Measurements from ENCODE around the gene OR6C2.
"Not testable (repeated sequence)": the region's sequence is repeated elsewhere in the genome, so short reads cannot be mapped to it uniquely, and the experiment has no call there.

The OR6C2 gene

DNA sequence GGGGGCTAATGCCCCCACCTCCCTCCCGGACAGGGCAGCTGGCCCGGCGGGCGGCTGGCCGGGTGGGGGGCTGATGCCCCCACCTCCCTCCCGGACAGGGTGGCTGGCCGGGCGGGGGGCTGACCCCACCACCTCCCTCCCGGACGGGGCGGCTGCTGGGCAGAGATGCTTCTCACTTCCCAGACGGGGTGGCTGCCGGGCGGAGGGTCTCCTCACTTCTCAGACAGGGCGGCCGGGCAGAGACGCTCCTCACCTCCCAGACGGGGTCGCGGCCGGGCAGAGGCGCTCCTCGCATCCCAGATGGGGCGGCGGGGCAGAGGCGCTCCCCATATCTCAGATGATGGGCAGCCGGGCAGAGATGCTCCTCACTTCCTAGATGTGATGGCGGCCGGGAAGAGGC, 35.3 kb downstream of the OR6C2 start:
- not testable (repeated sequence) for DNase-seq

DNA sequence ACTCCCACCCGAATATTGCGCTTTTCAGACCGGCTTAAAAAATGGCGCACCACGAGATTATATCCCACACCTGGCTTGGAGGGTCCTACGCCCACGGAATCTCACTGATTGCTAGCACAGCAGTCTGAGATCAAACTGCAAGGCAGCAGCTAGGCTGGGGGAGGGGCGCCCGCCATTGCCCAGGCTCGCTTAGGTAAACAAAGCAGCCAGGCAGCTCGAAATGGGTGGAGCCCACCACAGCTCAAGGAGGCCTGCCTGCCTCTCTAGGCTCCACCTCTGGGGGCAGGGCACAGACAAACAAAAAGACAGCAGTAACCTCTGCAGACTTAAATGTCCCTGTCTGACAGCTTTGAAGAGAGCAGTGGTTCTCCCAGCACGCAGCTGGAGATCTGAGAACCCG, 40.4 kb downstream of the OR6C2 start:
- not testable (repeated sequence) for DNase-seq

DNA sequence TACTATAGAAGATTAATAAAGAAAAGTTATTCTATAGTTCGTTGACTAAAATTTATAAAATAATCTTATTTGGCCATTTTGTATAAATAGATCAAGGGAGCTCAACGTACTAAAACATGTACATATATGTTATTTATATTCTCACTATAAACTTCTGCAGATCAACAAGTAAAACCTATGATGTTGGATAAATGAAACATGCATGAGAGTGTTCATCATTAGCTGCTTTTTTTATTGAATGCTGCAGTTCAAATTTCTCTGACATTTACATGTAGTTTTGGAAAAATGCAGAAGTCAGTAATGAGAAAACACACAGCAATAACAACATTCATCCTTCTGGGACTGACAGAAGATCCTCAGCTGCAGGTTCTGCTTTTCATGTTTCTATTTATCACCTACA, 48.2 kb downstream of the OR6C2 start, which contains the start of gene OR6C68:
Gene OR6C68 (plus strand): TSS at position 301 of the 400 bp plus-strand sequence. CDS start 0 bp downstream, at position 301.
- no peak for DNase-seq

DNA sequence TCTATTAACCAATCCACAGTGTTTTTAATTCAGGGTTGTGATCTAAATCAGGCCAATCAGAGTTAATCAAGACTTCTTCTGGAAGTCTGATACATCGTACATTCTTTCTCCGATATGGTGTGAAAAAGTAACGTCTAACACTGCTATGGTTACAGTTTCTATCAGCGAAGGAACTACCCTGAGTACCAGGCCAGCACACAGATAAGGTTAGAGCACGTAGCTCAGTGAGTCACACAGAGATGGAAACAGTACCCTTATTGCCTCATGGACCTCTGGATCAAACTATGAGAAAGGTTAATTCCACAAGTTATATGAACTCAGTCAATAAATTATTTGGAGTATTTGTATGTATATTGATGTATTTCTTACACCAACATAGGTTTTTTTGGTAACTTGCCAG, 51.6 kb downstream of the OR6C2 start:
- DNase-seq, result no peak

DNA sequence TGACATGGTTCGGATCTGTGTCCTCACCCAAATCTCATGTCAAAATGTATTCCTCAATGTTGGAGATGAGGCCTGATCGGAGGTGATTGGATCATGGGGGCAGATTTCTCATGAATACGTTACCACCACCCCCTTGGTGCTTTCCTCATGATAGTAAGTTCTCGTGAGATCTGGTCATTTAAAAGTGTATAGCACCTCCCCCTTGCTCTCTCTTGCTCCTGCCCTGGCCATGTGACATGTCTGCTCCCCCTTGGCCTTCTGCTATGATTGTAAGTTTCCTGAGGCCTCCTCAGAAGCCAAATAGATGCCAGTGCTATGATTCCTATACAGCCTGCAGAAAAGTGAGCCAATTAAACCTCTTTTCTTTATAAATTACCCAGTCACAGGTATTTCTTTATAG, 55.4 kb downstream of the OR6C2 start:
- DNase-seq, result no peak

DNA sequence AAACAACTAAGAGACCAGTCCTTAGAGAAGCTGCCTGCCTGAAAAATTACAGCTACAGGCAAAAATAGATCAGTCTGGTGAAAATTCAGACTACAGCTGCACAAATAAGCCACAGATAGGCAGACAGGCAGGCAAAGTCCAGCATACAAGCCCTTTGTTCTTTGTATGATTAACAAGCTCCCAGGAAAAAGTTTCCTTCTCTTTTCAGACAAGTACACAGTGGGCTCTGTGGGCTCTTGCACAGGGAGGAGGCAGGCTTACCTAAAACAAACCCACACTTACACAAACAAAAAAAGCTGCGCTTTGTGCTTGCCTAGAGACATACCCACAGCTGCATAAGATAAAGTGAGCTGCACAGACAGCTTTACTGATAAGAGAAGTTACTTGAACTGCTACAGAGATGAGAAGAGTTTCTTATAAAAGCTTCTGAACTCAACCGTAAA, 56.0 kb downstream of the OR6C2 start:
- no peak for DNase-seq

DNA sequence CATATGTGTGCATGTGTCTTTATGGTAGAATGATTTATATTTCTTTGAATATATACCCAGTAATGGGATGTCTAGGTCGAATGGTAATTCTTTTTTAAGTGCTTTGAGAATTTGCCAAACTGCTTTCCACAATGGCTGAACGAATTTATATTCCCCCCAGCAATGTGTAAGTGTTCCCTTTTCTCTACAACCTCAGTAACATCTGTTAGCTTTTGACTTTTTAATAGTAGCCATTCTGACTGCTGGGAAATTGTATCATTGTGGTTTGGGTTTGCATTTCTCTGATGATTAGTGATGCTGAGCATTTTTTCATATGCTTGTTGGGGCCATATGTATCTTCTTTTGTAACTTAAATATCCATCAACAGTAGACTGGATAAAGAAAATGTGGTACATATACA, 57.7 kb downstream of the OR6C2 start:
- no peak for DNase-seq

Measured in NCI-H446 treated with DMSO at 0.1 percent for 48 hours (cell line).